ENCODE measurements around the gene TADA1. TPM values are rescaled to one million over a fixed set of nuclear protein-coding genes. Genes with fewer than 3 reads are reported as not detected.
A peak's percentile ranks its signal among the peaks of the same experiment; 100 is the strongest.
"Not testable (repeated sequence)": the region's sequence is repeated elsewhere in the genome, so short reads cannot be mapped to it uniquely, and the experiment has no call there.

The TADA1 gene
- total RNA-seq, 1 donor from 2014 or later, result 9.9 TPM

GRCh38 chr1:166882893-166883292, 6.8 kb upstream of the TADA1 start:
- Mint-ChIP-seq H3K27ac (ENCODE audit: unreplicated experiment) (no peak overlapping the region), H3K4me1 (ENCODE audit: low read depth, unreplicated experiment) (no peaks in the 10 kb centered on the region), H3K27me3 (ENCODE audit: low read depth, unreplicated experiment) (peaks cover 24% of the 10 kb centered on the region), H3K9me3 (ENCODE audit: unreplicated experiment) (no peaks in the 10 kb centered on the region), H3K36me3 (ENCODE audit: low read depth, unreplicated experiment) (no peaks in the 10 kb centered on the region), H3K4me3 (ENCODE audit: unreplicated experiment) (no peak overlapping the region)
- H3K27me3 ChIP-seq (ENCODE audit: insufficient read depth, low read length), result peaks cover 37% of the 10 kb centered on the region
- no peaks in the 10 kb centered on the region for H4K20me1 ChIP-seq (ENCODE audit: insufficient read depth, low read length)
- FAIRE-seq (no peak), DNase-seq (ENCODE audit: low read depth) (no peak)
- no peak for TF ChIP-seq CTCF (IDR thresholded peaks at IDR 0.05; ENCODE audit: insufficient read depth, low read depth, low read length)
- no peak overlapping the region for H3K27ac ChIP-seq (ENCODE audit: low read depth, low read length)
- H2AFZ ChIP-seq (ENCODE audit: low read depth, low read length), result no peak overlapping the region
- peaks cover 6% of the 10 kb centered on the region for H3K4me1 ChIP-seq (ENCODE audit: insufficient read depth, low read length)
- H3K36me3 ChIP-seq (ENCODE audit: insufficient read depth, low read length), result no peaks in the 10 kb centered on the region
- H3K4me3 ChIP-seq (ENCODE audit: insufficient read depth, low read depth, low read length), result no peak overlapping the region
- no peaks in the 10 kb centered on the region for H3K9me3 ChIP-seq (ENCODE audit: insufficient read depth, low read depth, low read length)
- no peak overlapping the region for H3K4me2 ChIP-seq (ENCODE audit: low read length)
- no peak overlapping the region for H3K9ac ChIP-seq (ENCODE audit: low read length)
- H3K79me2 ChIP-seq (ENCODE audit: insufficient read depth, low read length), result no peaks in the 10 kb centered on the region

GRCh38 chr1:166878173-166878917, 2.3 kb upstream of the TADA1 start:
- H3K36me3 Mint-ChIP-seq (ENCODE audit: low read depth, unreplicated experiment); H3K4me3 Mint-ChIP-seq (ENCODE audit: unreplicated experiment); H3K4me2 ChIP-seq (ENCODE audit: low read length); H4K20me1 ChIP-seq (ENCODE audit: insufficient read depth, low read length); H3K27me3 ChIP-seq (ENCODE audit: insufficient read depth, low read length); H3K4me3 ChIP-seq (ENCODE audit: insufficient read depth, low read depth, low read length); H3K27ac ChIP-seq (ENCODE audit: low read depth, low read length); H3K27ac Mint-ChIP-seq (ENCODE audit: unreplicated experiment); DNase-seq (ENCODE audit: low read depth); H3K4me1 Mint-ChIP-seq (ENCODE audit: low read depth, unreplicated experiment); H2AFZ ChIP-seq (ENCODE audit: low read depth, low read length); H3K9me3 ChIP-seq (ENCODE audit: insufficient read depth, low read depth, low read length); H3K9me3 Mint-ChIP-seq (ENCODE audit: unreplicated experiment); H3K9ac ChIP-seq (ENCODE audit: low read length); FAIRE-seq; H3K27me3 Mint-ChIP-seq (ENCODE audit: low read depth, unreplicated experiment); H3K36me3 ChIP-seq (ENCODE audit: insufficient read depth, low read length); H3K4me1 ChIP-seq (ENCODE audit: insufficient read depth, low read length): not testable (repeated sequence)
- H3K79me2 ChIP-seq (ENCODE audit: insufficient read depth, low read length), result peaks cover 22% of the 10 kb centered on the region

GRCh38 chr1:166876540-166876838, 425 bp upstream of the TADA1 start:
- DNase-seq (ENCODE audit: low read depth) (no peak), FAIRE-seq (no peak)
- no peaks in the 10 kb centered on the region for H3K9me3 Mint-ChIP-seq (ENCODE audit: unreplicated experiment)
- TF ChIP-seq EZH2 (IDR thresholded peaks at IDR 0.05; ENCODE audit: insufficient read depth, low read length) (no peak), CTCF (IDR thresholded peaks at IDR 0.05; ENCODE audit: insufficient read depth, low read depth, low read length) (peak; percentile 13)
- H3K36me3 Mint-ChIP-seq (ENCODE audit: low read depth, unreplicated experiment), result peaks cover 2% of the 10 kb centered on the region
- no peaks in the 10 kb centered on the region for H3K36me3 ChIP-seq (ENCODE audit: insufficient read depth, low read length)
- H3K4me3 Mint-ChIP-seq (ENCODE audit: unreplicated experiment), result peak overlapping the region; percentile 97
- H3K4me1 ChIP-seq (ENCODE audit: insufficient read depth, low read length), result peaks cover 3% of the 10 kb centered on the region
- peaks cover 7% of the 10 kb centered on the region for H3K4me1 Mint-ChIP-seq (ENCODE audit: low read depth, unreplicated experiment)
- H3K27me3 Mint-ChIP-seq (ENCODE audit: low read depth, unreplicated experiment), result no peaks in the 10 kb centered on the region
- peak overlapping the region; percentile 88 for H3K4me2 ChIP-seq (ENCODE audit: low read length)
- peaks cover 2% of the 10 kb centered on the region for H3K27me3 ChIP-seq (ENCODE audit: insufficient read depth, low read length)
- no peaks in the 10 kb centered on the region for H3K9me3 ChIP-seq (ENCODE audit: insufficient read depth, low read depth, low read length)
- peak overlapping the region; percentile 91 for H3K27ac Mint-ChIP-seq (ENCODE audit: unreplicated experiment)
- H4K20me1 ChIP-seq (ENCODE audit: insufficient read depth, low read length), result peaks cover 20% of the 10 kb centered on the region
- no peak overlapping the region for H3K27ac ChIP-seq (ENCODE audit: low read depth, low read length)
- H3K79me2 ChIP-seq (ENCODE audit: insufficient read depth, low read length), result peaks cover 39% of the 10 kb centered on the region
- peak overlapping the region; percentile 86 for H3K9ac ChIP-seq (ENCODE audit: low read length)
- H2AFZ ChIP-seq (ENCODE audit: low read depth, low read length), result peak overlapping the region; percentile 81
- peak overlapping the region; percentile 77 for H3K4me3 ChIP-seq (ENCODE audit: insufficient read depth, low read depth, low read length)
